Activated CD4-positive, alpha-beta memory T cell treated with anti-CD3 and anti-CD28 coated beads, Interleukin-2, amount 10 ng/mL, durations not matched to agents 7 days and 5 days (primary cell): Measurements from ENCODE around the gene EVL. TPM values are rescaled to one million over a fixed set of nuclear protein-coding genes. Genes with fewer than 3 reads are reported as not detected.
A peak's percentile ranks its signal among the peaks of the same experiment; 100 is the strongest.
"Not testable (repeated sequence)": the region's sequence is repeated elsewhere in the genome, so short reads cannot be mapped to it uniquely, and the experiment has no call there.

Experiments
- CTCF ChIA-PET: fragments of 350-600 bp; sonication (Branson Sonifier 250); formaldehyde crosslinking; loops from one replicate; lab custom pipeline; 2021; ENCODE audit warnings: antibody characterized with exemption, inconsistent platforms; lab: Charles Lee
- POLR2A ChIA-PET: fragments of 350-600 bp; sonication (Branson Sonifier 250); formaldehyde crosslinking; loops from one replicate; lab custom pipeline; 2021; ENCODE audit warnings: antibody characterized with exemption; lab: Charles Lee
- DNase-seq: peaks from one replicate; pipeline ENCODE4 v3.0.0-alpha.2; 2020
- H3K27ac Mint-ChIP-seq: one replicate; pipeline ENCODE4 v1.8.0; 2021; ENCODE audit warnings: mild to moderate bottlenecking, mixed read lengths
- H3K27me3 Mint-ChIP-seq: one replicate; pipeline ENCODE4 v1.8.0; 2021; ENCODE audit warnings: mixed read lengths
- H3K36me3 Mint-ChIP-seq: one replicate; pipeline ENCODE4 v1.8.0; 2021; ENCODE audit warnings: low read depth, mixed read lengths
- H3K4me1 Mint-ChIP-seq: one replicate; pipeline ENCODE4 v1.8.0; 2021; ENCODE audit warnings: mixed read lengths
- H3K4me3 Mint-ChIP-seq: one replicate; pipeline ENCODE4 v1.8.0; 2021; ENCODE audit warnings: mild to moderate bottlenecking, mixed read lengths
- H3K9me3 Mint-ChIP-seq: one replicate; pipeline ENCODE4 v1.8.0; 2021; ENCODE audit warnings: mixed read lengths
- total RNA-seq, 2 experiments: library from RNA; stranded (reverse); gene quantifications; one replicate each; pipeline ENCODE4 v1.2.3, GENCODE V29; 2021

The EVL gene
- total RNA-seq, 2 experiments from 2014 or later: 771 to 787 TPM

DNA sequence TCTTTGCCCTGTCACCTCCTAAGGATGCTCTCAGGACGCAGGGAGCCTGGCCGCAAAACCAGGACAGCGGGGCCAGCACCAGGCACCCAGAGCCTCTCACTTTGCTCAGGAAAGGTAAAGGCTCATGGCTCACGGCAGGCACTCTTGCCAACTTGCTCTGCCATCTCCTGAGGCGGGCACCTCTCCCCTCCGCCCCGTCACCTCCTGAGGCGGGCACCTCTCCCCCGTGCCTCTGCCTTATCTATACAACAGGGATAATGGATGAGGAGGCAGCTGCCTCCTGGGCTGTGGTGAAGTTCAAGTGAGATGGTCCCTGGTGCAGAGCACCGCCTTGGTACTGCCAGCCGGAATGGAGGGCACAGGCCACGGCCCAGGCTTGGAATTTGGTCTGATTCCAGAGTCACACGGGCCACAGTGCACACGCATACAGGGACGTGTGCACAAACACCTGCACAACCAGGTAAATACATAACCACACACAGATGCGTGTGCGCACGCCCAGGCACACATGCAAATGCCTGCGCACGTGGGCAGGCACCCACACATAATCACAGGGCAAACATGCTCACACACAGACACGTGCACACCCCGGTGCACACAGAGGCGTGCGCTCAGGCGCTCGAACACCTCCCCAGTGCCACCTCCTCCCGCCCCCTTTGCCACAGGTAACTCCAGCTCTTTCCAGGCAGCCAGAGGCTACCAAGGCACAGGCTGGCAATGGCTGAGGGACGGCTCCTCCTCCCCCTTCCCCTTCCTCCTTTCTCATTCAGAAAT, 82.7 kb downstream of the EVL start:
- H3K9me3 Mint-ChIP-seq: no peaks in the 10 kb centered on the region
- H3K4me3 Mint-ChIP-seq: no peak overlapping the region
- no peak for DNase-seq
- H3K36me3 Mint-ChIP-seq: peaks cover 9% of the 10 kb centered on the region
- peak overlapping the region; percentile 47 for H3K27ac Mint-ChIP-seq
- CTCF ChIA-PET: interaction anchor here (0.7 to 1.0 kb wide), 2 partner anchors 45 kb away, joined by 3 read pairs; no protein-coding TSS in a partner anchor
- peaks cover 19% of the 10 kb centered on the region for H3K4me1 Mint-ChIP-seq
- POLR2A ChIA-PET: interaction anchor here (1.1 to 1.3 kb wide), 2 partner anchors 10 to 18 kb away, joined by 3 to 5 read pairs; no protein-coding TSS in a partner anchor
- no peaks in the 10 kb centered on the region for H3K27me3 Mint-ChIP-seq

- peaks cover 3% of the 10 kb centered on the region for H3K36me3 Mint-ChIP-seq
- ChIA-PET POLR2A (interaction anchor here (0.6 kb wide), 1 partner anchor 86 kb away, joined by 3 read pairs; no protein-coding TSS in a partner anchor), CTCF (interaction anchor here (0.6 to 1.0 kb wide), 2 partner anchors 44 to 488 kb away, joined by 3 read pairs; no protein-coding TSS in a partner anchor)
- peaks cover 19% of the 10 kb centered on the region for H3K4me1 Mint-ChIP-seq
- no peak for DNase-seq
- H3K27me3 Mint-ChIP-seq: no peaks in the 10 kb centered on the region
- peak overlapping the region; percentile 21 for H3K4me3 Mint-ChIP-seq
- no peaks in the 10 kb centered on the region for H3K9me3 Mint-ChIP-seq
- H3K27ac Mint-ChIP-seq: no peak overlapping the region
Measured at GRCh38 chr14:100148837-100149731, 83.9 kb downstream of the EVL start.

GRCh38 chr14:100149851-100150611, 84.8 kb downstream of the EVL start:
- H3K27ac Mint-ChIP-seq: no peak overlapping the region

DNA sequence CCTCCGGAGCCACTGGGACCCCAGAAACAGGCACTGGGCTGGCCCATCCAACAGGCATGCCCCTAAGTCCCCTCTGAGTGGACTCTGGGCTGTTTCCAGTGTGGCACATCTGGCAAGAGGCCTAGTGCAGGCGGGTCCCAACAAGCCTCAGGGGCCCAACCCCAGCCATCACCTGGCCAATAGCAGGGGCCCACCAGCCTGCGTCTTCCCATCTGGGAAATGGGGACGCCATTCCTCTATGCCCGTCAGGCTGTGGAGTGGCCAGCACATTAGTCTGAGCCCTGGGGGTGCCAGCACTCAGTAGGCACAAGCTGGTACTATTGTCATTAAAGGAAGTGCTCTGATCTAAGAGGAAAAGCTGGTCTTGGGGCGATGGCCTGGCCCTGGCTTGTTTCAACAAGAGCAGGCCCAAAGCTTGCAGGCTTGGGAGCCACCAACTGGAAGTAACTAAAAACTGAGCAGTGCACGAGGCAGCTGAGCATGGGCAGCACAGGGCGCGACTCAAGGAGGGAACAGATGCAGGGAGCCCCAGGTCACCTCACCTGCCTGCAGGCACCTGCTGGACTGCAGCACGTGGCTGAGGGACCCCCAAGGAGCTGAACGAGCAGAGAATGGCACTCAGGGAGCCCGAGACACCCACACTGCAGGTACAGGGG, 85.8 kb downstream of the EVL start:
- Mint-ChIP-seq H3K36me3 (peaks cover 5% of the 10 kb centered on the region), H3K27ac (no peak overlapping the region), H3K4me1 (peaks cover 19% of the 10 kb centered on the region), H3K4me3 (no peak overlapping the region), H3K27me3 (no peaks in the 10 kb centered on the region), H3K9me3 (peaks cover 8% of the 10 kb centered on the region)
- no peak for DNase-seq
- ChIA-PET CTCF (interaction anchor here (1.4 kb wide), 1 partner anchor 42 kb away, joined by 5 read pairs; no protein-coding TSS in a partner anchor), POLR2A (interaction anchor here (1.1 to 1.4 kb wide), 4 partner anchors 8 to 76 kb away, joined by 3 read pairs; partner anchors contain the start of gene DEGS2)

More at GRCh38 chr14:100149851-100150611, 84.8 kb downstream of the EVL start:
- Mint-ChIP-seq H3K4me3 (no peak overlapping the region), H3K27me3 (no peaks in the 10 kb centered on the region), H3K4me1 (peaks cover 19% of the 10 kb centered on the region), H3K36me3 (peaks cover 5% of the 10 kb centered on the region), H3K9me3 (peaks cover 5% of the 10 kb centered on the region)
- ChIA-PET POLR2A (no interaction called here), CTCF (no interaction called here)
- DNase-seq: no peak

DNA sequence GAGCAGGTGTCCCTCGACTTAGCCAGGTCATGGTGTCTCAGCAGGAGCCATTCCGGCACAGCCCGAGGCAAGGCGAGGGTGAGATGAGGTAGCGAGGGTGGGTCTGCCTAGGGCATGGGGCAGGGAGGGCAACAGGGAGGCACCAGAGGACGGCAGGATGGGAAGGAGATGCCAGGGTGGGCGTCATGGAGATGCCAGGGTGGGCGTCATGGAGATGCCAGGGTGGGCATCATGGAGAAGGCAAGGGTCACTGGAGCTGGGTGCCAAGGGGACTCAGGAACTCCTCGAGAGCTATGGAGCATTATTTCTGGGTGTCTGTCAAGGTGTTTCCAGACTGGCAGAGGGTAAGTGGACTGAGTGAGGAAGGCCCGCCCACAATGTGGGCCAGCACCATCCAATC, 86.9 kb downstream of the EVL start:
- H3K9me3 Mint-ChIP-seq: peaks cover 8% of the 10 kb centered on the region
- DNase-seq: no peak
- no peak overlapping the region for H3K27ac Mint-ChIP-seq
- POLR2A ChIA-PET: interaction anchor here (1.1 to 1.4 kb wide), 4 partner anchors 7 to 77 kb away, joined by 3 read pairs; partner anchors contain the start of gene DEGS2
- peaks cover 5% of the 10 kb centered on the region for H3K36me3 Mint-ChIP-seq
- CTCF ChIA-PET: interaction anchor here (1.4 kb wide), 1 partner anchor 41 kb away, joined by 5 read pairs; no protein-coding TSS in a partner anchor
- peaks cover 10% of the 10 kb centered on the region for H3K4me1 Mint-ChIP-seq
- H3K27me3 Mint-ChIP-seq: peaks cover 6% of the 10 kb centered on the region
- H3K4me3 Mint-ChIP-seq: no peak overlapping the region

DNA sequence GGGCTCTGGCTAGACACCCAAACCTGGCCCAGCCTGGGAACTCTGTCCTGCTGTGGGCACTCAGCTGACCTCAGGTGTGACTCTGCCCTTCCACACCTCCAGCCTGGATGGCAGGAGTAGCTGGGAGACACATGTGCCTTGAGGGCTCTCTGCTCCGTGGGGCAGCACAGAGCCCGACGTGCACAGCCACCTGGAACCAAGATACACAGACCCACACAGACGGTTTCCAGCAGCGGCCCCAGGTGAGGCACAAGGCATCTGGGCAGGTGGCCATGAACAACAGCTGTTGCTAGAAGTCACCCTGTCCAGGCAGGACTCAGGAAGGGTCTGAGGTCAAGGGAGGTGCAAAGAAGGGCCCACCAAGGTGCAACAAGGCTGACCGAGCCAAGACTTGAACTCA, 88.3 kb downstream of the EVL start:
- no peak overlapping the region for H3K27ac Mint-ChIP-seq
- CTCF ChIA-PET: interaction anchor here (1.7 kb wide), 1 partner anchor 39 kb away, joined by 4 read pairs; no protein-coding TSS in a partner anchor
- POLR2A ChIA-PET: no interaction called here

GRCh38 chr14:100155049-100155621, 89.9 kb downstream of the EVL start:
- no peak overlapping the region for H3K27ac Mint-ChIP-seq

More for the DNA sequence above, 88.3 kb downstream of the EVL start:
- Mint-ChIP-seq H3K4me1 (no peaks in the 10 kb centered on the region), H3K27me3 (peaks cover 16% of the 10 kb centered on the region), H3K4me3 (no peak overlapping the region), H3K36me3 (peaks cover 5% of the 10 kb centered on the region), H3K9me3 (peaks cover 8% of the 10 kb centered on the region)
- DNase-seq: no peak

GRCh38 chr14:100155756-100156616, 90.8 kb downstream of the EVL start:
- H3K27ac Mint-ChIP-seq: no peak overlapping the region
- DNase-seq: no peak
- peaks cover 3% of the 10 kb centered on the region for H3K4me1 Mint-ChIP-seq
- POLR2A ChIA-PET: interaction anchor here (0.8 to 1.4 kb wide), 5 partner anchors 9 to 65 kb away, joined by 3 to 6 read pairs (median 3); no protein-coding TSS in a partner anchor
- peaks cover 30% of the 10 kb centered on the region for H3K27me3 Mint-ChIP-seq
- CTCF ChIA-PET: interaction anchor here (0.6 to 3.4 kb wide), 10 partner anchors 10 to 184 kb away, joined by 3 to 20 read pairs (median 4); no protein-coding TSS in a partner anchor
- no peak overlapping the region for H3K4me3 Mint-ChIP-seq
- H3K9me3 Mint-ChIP-seq: peaks cover 8% of the 10 kb centered on the region
- H3K36me3 Mint-ChIP-seq: peaks cover 5% of the 10 kb centered on the region

More at GRCh38 chr14:100155049-100155621, 89.9 kb downstream of the EVL start:
- ChIA-PET CTCF (interaction anchor here (0.9 to 3.4 kb wide), 11 partner anchors 9 to 183 kb away, joined by 3 to 20 read pairs (median 4); no protein-coding TSS in a partner anchor), POLR2A (interaction anchor here (1.4 kb wide), 1 partner anchor 47 kb away, joined by 3 read pairs; no protein-coding TSS in a partner anchor)
- H3K36me3 Mint-ChIP-seq: peaks cover 5% of the 10 kb centered on the region
- peak; percentile 44 for DNase-seq
- H3K4me3 Mint-ChIP-seq: no peak overlapping the region
- H3K9me3 Mint-ChIP-seq: peaks cover 8% of the 10 kb centered on the region
- H3K27me3 Mint-ChIP-seq: peaks cover 21% of the 10 kb centered on the region
- H3K4me1 Mint-ChIP-seq: peaks cover 2% of the 10 kb centered on the region

GRCh38 chr14:100156776-100157175, 91.6 kb downstream of the EVL start:
- Mint-ChIP-seq H3K4me1 (peaks cover 3% of the 10 kb centered on the region), H3K4me3 (no peak overlapping the region), H3K36me3 (peaks cover 5% of the 10 kb centered on the region), H3K9me3 (peaks cover 8% of the 10 kb centered on the region), H3K27me3 (peaks cover 31% of the 10 kb centered on the region), H3K27ac (no peak overlapping the region)
- ChIA-PET POLR2A (interaction anchor here (1.0 to 1.3 kb wide), 3 partner anchors 10 to 16 kb away, joined by 3 to 6 read pairs (median 3); no protein-coding TSS in a partner anchor), CTCF (interaction anchor here (0.6 to 3.4 kb wide), 4 partner anchors 36 to 257 kb away, joined by 3 to 20 read pairs (median 5); no protein-coding TSS in a partner anchor)
- no peak for DNase-seq

- peaks cover 31% of the 10 kb centered on the region for H3K27me3 Mint-ChIP-seq
- not testable (repeated sequence) for H3K36me3 Mint-ChIP-seq, H3K4me1 Mint-ChIP-seq, H3K27ac Mint-ChIP-seq, H3K9me3 Mint-ChIP-seq, DNase-seq, H3K4me3 Mint-ChIP-seq
- ChIA-PET CTCF (interaction anchor here (1.1 to 3.4 kb wide), 3 partner anchors 35 to 258 kb away, joined by 3 to 20 read pairs (median 7); no protein-coding TSS in a partner anchor), POLR2A (interaction anchor here (1.3 kb wide), 1 partner anchor 11 kb away, joined by 6 read pairs; no protein-coding TSS in a partner anchor)
Measured at GRCh38 chr14:100157548-100158232, 92.5 kb downstream of the EVL start.
